ENCODE results near the gene ADORA1.

The ADORA1 gene

GRCh38 chr1:203186446-203187303 is 59.1 kb downstream of the ADORA1 start, which contains the start of gene CHI3L1:
Gene CHI3L1, minus strand, starts transcription at chr1:203186704. Its CDS starts 81 bp downstream, at chr1:203186623.
- peak; percentile 69 for DNase-seq (ENCODE audit: low spot score)

- no peak for DNase-seq (ENCODE audit: low spot score)
Measured at GRCh38 chr1:203187304-203187685, 59.8 kb downstream of the ADORA1 start.

GRCh38 chr1:203187689-203188264 is 60.3 kb downstream of the ADORA1 start:
- peak; percentile 54 for DNase-seq (ENCODE audit: low spot score)

- no peak for DNase-seq (ENCODE audit: low spot score)
Measured at GRCh38 chr1:203188686-203189232, 61.2 kb downstream of the ADORA1 start.

- no peak for DNase-seq (ENCODE audit: low spot score)
Measured at GRCh38 chr1:203189951-203190352, 62.4 kb downstream of the ADORA1 start.

- no peak for DNase-seq (ENCODE audit: low spot score)
Measured at GRCh38 chr1:203190949-203191348, 63.4 kb downstream of the ADORA1 start.

- DNase-seq (ENCODE audit: low spot score), result no peak
Measured at GRCh38 chr1:203196371-203196770, 68.8 kb downstream of the ADORA1 start.

- DNase-seq (ENCODE audit: low spot score), result no peak
Measured at GRCh38 chr1:203197625-203198024, 70.1 kb downstream of the ADORA1 start.

- DNase-seq (ENCODE audit: low spot score), result no peak
Measured at GRCh38 chr1:203199002-203199401, 71.5 kb downstream of the ADORA1 start.

- DNase-seq (ENCODE audit: low spot score), result no peak
Measured at GRCh38 chr1:203199481-203199815, 71.9 kb downstream of the ADORA1 start.

- DNase-seq (ENCODE audit: low spot score), result peak; percentile 74
Measured at GRCh38 chr1:203199816-203200571, 72.5 kb downstream of the ADORA1 start.

- DNase-seq (ENCODE audit: low spot score), result no peak
Measured at GRCh38 chr1:203200916-203201315, 73.4 kb downstream of the ADORA1 start.

GRCh38 chr1:203201516-203202205 is 74.1 kb downstream of the ADORA1 start:
- no peak for DNase-seq (ENCODE audit: low spot score)

- DNase-seq (ENCODE audit: low spot score), result peak; percentile 58
Measured at GRCh38 chr1:203202431-203203245, 75.1 kb downstream of the ADORA1 start.

GRCh38 chr1:203204756-203205155 is 77.2 kb downstream of the ADORA1 start:
- no peak for DNase-seq (ENCODE audit: low spot score)

- no peak for DNase-seq (ENCODE audit: low spot score)
Measured at GRCh38 chr1:203206129-203206687, 78.7 kb downstream of the ADORA1 start.

- DNase-seq (ENCODE audit: low spot score), result no peak
Measured at GRCh38 chr1:203207751-203208150, 80.2 kb downstream of the ADORA1 start.

GRCh38 chr1:203208181-203208580 is 80.7 kb downstream of the ADORA1 start:
- DNase-seq (ENCODE audit: low spot score), result no peak

- DNase-seq (ENCODE audit: low spot score), result no peak
Measured at GRCh38 chr1:203210350-203210749, 82.8 kb downstream of the ADORA1 start.

GRCh38 chr1:203210988-203211387 is 83.5 kb downstream of the ADORA1 start:
- no peak for DNase-seq (ENCODE audit: low spot score)

GRCh38 chr1:203211812-203212211 is 84.3 kb downstream of the ADORA1 start:
- no peak for DNase-seq (ENCODE audit: low spot score)

All from Ammon's horn (tissue), 1 donor.